GM23338 (cell line): Measurements from ENCODE around the gene ODAD2.

Experiments
- CREB1 ChIP-seq: fragments of 250-450 bp; sonication (Bioruptor Pico); IDR thresholded peaks from 2 replicates; pipeline ENCODE4 v1.5.0; 2020; ENCODE audit warnings: low read depth, mild to moderate bottlenecking, moderate library complexity
- CTCF ChIP-seq, 2 experiments: fragments of 200-600 bp in 1 of 2; sonication (generic) in 1 of 2; conservative IDR thresholded peaks; 2 replicates each; pipeline versions ENCODE4 v1.5.1 to v1.6.1; 2016 to 2017; ENCODE audit warnings: antibody characterized with exemption in 2 of 2, low read depth in 2 of 2, mild to moderate bottlenecking in 2 of 2, moderate library complexity in 1 of 2
- EZH2 ChIP-seq: fragments of 200-600 bp; sonication (generic); IDR thresholded peaks from one replicate; pipeline ENCODE4 v1.8.0; 2017; ENCODE audit warnings: antibody characterized with exemption, mild to moderate bottlenecking, low read depth; ENCODE audit not compliant: unreplicated experiment
- EZH2phosphoT487 ChIP-seq: fragments of 200-600 bp; sonication (generic); IDR thresholded peaks from one replicate; pipeline ENCODE4 v1.8.1; 2018; ENCODE audit warnings: antibody characterized with exemption; ENCODE audit not compliant: unreplicated experiment
- JUNB ChIP-seq: IDR thresholded peaks from one replicate; pipeline ENCODE4 v1.6.1; 2016; ENCODE audit warnings: antibody characterized with exemption; ENCODE audit not compliant: unreplicated experiment
- NANOG ChIP-seq: IDR thresholded peaks from 2 replicates; pipeline ENCODE4 v1.6.1; 2016; ENCODE audit warnings: antibody characterized with exemption, borderline replicate concordance
- POLR2AphosphoS5 ChIP-seq: IDR thresholded peaks from 2 replicates; pipeline ENCODE4 v1.6.1; 2016; ENCODE audit warnings: antibody characterized with exemption, low read depth
- STAT1 ChIP-seq: IDR thresholded peaks from one replicate; pipeline ENCODE4 v1.6.1; 2016; ENCODE audit warnings: antibody characterized with exemption; ENCODE audit not compliant: unreplicated experiment
- ZNF331 ChIP-seq: fragments of 250-450 bp; sonication (Bioruptor Pico); IDR thresholded peaks from 2 replicates; pipeline ENCODE4 v1.5.0; 2020; ENCODE audit warnings: low read depth, mild to moderate bottlenecking, moderate library complexity
- ZNF462 ChIP-seq: fragments of 250-450 bp; sonication (Bioruptor Pico); IDR thresholded peaks from 2 replicates; pipeline ENCODE4 v1.5.0; 2020; ENCODE audit warnings: mild to moderate bottlenecking, moderate library complexity
- TF ChIP-seq, protein P1 (sequence below): IDR thresholded peaks from one replicate; pipeline ENCODE4 v1.6.1; 2018; ENCODE audit warnings: antibody characterized with exemption; ENCODE audit not compliant: unreplicated experiment
- TF ChIP-seq, protein P2 (sequence below): IDR thresholded peaks from 2 replicates; pipeline ENCODE4 v1.6.1; 2016; ENCODE audit warnings: antibody characterized with exemption

- TF ChIP-seq POLR2AphosphoS5 (no peak), CTCF (conservative IDR thresholded peaks at IDR 0.05; ENCODE audit: low read depth in 2 of 2) (no peak), JUNB (no peak), EZH2 (no peak), CREB1 (CRISPR knock-in tag) (no peak), NANOG (no peak), STAT1 (no peak), EZH2phosphoT487 (no peak), ZNF462 (CRISPR knock-in tag) (no peak), ZNF331 (no peak)
- TF ChIP-seq, protein P1, sequence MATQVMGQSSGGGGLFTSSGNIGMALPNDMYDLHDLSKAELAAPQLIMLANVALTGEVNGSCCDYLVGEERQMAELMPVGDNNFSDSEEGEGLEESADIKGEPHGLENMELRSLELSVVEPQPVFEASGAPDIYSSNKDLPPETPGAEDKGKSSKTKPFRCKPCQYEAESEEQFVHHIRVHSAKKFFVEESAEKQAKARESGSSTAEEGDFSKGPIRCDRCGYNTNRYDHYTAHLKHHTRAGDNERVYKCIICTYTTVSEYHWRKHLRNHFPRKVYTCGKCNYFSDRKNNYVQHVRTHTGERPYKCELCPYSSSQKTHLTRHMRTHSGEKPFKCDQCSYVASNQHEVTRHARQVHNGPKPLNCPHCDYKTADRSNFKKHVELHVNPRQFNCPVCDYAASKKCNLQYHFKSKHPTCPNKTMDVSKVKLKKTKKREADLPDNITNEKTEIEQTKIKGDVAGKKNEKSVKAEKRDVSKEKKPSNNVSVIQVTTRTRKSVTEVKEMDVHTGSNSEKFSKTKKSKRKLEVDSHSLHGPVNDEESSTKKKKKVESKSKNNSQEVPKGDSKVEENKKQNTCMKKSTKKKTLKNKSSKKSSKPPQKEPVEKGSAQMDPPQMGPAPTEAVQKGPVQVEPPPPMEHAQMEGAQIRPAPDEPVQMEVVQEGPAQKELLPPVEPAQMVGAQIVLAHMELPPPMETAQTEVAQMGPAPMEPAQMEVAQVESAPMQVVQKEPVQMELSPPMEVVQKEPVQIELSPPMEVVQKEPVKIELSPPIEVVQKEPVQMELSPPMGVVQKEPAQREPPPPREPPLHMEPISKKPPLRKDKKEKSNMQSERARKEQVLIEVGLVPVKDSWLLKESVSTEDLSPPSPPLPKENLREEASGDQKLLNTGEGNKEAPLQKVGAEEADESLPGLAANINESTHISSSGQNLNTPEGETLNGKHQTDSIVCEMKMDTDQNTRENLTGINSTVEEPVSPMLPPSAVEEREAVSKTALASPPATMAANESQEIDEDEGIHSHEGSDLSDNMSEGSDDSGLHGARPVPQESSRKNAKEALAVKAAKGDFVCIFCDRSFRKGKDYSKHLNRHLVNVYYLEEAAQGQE = no peak
- TF ChIP-seq, protein P2, sequence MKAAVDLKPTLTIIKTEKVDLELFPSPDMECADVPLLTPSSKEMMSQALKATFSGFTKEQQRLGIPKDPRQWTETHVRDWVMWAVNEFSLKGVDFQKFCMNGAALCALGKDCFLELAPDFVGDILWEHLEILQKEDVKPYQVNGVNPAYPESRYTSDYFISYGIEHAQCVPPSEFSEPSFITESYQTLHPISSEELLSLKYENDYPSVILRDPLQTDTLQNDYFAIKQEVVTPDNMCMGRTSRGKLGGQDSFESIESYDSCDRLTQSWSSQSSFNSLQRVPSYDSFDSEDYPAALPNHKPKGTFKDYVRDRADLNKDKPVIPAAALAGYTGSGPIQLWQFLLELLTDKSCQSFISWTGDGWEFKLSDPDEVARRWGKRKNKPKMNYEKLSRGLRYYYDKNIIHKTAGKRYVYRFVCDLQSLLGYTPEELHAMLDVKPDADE = no peak
Measured at GRCh38 chr10:27861781-27862180, 137.1 kb downstream of the ODAD2 start.
